HG03139 (cell line): ENCODE measurements around the gene NID2.

Source experiments
- ATAC-seq: cut with Tn5 transposase; IDR thresholded peaks from one replicate; pipeline ENCODE4 v1.9.1; 2021; ENCODE audit not compliant: unreplicated experiment

NID2 gene

DNA sequence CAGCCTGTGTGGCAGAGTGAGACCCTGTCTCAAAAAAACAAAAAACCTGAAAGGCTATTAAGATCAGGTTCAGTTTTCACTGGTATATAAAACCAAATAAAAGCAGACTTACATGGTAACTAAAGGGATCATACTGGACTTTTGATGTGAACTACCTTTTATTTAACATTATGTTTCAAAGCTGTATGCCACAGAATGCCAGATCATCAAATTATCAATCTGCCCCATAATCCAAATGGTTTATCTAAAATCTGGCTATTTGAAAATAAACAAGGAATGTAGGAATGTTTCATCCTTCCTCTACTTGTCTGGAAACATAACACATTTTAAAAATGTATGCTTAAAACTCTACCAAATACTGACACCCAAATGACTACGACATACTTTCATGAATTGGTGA, 14.2 kb downstream of the NID2 start:
- ATAC-seq = no peak

GRCh38 chr14:52053044-52053443, 15.8 kb downstream of the NID2 start:
- no peak for ATAC-seq

DNA sequence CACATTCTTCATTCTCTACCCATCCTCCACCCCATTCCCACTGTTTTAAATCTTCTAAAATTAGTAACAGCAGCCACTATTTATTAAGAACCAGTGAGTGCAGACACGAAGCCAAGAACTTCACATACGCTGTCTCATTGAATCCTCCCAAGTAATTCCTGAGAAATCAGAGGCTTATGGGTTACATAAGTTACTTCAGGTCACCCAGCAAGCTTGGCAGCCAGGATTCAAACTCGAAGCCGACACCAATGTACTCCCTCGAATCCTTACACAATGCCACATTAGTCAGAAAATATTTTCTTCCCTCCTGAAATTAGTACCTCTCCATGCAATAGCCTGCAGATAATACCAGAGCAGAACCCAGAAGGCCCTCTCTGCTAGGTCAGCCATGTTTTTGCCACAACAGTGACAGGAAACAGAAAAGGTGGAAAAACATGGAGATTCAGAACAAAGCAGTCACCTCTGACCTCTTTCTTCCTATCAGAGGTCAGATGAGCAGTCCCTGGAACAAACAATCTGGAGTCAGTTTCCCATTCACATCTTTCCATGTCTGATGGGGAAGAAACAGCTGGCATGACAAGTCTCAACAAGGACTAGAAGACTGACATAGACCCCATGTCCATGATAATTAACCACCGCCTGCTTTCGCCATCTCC, 16.4 kb downstream of the NID2 start:
- ATAC-seq = no peak

DNA sequence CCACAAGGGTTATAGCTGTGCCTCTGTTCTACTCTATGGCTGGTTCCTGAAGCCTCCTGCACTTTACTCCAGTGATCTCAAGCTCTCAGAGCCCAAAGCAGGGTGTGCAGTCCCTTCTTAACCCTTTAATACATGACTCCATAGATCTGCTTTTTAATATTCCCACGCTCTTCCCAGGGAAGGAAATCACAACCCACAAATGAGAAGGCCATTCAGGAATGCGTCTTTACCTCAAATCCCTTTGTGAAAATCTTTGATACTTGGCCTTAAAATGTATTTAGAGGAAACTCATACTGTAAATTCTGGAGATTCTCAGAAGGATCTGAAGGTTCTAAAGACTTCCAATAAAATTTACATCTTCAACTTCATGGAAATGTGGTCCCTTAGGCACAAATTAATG, 17.0 kb downstream of the NID2 start:
- ATAC-seq = no peak

DNA sequence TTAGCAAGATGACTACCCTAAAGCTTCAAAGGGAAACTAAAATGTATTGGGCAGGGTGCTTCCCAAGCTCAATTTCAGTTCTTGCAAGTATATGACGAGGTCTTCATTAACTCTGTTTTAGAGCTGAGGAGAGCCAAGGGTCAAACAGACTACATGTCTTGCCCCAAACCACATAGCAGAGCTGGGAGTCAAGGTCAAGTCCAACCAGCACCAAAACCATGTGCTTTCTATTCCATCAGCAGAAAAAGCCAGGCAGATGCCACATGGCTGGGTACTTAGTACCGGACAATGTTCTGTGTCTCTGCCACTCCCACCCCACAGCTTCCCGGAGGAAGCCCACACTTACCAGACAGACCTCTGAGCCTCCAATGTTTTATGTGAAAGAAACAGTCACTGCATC, 17.6 kb downstream of the NID2 start:
- ATAC-seq = no peak

DNA sequence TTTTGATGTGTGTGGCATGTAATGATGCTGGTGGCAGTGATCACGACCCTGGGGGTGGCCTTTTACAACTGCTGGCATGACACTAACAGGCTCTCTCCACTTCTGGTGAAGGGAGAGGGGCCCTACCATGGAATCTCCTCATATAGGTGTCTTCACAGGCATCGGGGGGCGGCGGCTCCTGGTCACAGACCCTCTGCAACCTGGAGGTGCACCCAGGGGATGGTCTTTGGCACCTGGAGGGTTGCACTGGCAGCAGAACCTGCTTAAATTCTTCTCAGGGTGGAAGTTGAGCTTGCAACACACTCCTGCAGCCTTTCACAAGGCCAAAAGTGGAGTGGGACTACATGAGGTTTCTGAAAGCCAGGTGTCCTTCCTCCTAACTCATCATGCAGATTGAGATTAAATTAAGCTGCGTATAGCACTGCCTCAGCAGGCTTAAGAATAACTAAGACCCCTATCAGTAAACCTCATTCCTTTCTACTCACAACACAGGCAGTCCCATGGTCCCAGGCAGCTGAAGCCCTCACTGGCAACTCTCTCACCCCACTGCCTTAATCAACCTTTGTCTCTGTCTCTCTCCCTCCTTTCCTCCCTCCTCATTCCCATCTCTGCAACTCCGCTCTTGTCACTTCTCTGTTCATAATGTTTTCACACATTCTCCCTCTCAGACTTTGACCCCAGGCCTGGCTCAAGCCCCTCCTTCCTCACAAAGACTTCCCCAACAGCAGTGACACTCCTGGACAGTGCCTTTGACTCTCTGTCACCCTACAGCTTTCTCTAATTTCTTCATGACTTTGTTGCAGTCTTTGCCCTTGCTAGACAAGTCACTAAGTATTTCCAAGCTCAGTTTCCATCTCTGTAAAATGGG, 18.9 kb downstream of the NID2 start:
- ATAC-seq = no peak

- ATAC-seq = no peak
These were observed 19.6 kb downstream of the NID2 start for GRCh38 chr14:52049271-52049670.

GRCh38 chr14:52048641-52049204, 20.1 kb downstream of the NID2 start:
- ATAC-seq = no peak

- ATAC-seq = no peak
These were observed 20.7 kb downstream of the NID2 start for GRCh38 chr14:52048116-52048515.

DNA sequence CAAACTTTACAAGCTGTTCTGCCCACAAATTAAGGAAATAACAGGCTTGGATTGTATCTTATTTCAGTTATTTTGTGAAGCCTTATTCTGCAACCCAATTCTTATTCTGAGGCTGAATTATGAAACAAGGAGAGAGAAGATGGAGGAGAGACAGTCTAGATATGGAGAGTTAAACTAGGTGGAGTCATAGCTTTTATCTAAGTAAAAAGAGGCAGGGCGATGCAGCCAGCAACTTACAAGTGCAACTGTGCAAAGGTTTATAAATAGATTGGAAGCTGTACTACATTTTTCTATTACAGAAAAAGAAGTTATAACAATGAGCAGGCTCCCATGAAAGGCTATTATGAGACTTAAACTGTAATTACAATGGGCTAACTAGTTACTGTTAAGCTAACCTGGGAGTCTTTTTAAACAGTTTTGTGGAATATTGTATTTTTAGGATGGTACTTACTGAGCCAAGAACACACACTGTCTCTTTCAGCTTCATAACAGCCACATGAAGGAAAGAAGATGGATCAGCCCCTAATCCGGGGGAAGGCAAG, 22.4 kb downstream of the NID2 start:
- ATAC-seq = no peak

GRCh38 chr14:52044791-52045522, 23.9 kb downstream of the NID2 start:
- no peak for ATAC-seq

GRCh38 chr14:52043690-52044089, 25.2 kb downstream of the NID2 start:
- no peak for ATAC-seq

DNA sequence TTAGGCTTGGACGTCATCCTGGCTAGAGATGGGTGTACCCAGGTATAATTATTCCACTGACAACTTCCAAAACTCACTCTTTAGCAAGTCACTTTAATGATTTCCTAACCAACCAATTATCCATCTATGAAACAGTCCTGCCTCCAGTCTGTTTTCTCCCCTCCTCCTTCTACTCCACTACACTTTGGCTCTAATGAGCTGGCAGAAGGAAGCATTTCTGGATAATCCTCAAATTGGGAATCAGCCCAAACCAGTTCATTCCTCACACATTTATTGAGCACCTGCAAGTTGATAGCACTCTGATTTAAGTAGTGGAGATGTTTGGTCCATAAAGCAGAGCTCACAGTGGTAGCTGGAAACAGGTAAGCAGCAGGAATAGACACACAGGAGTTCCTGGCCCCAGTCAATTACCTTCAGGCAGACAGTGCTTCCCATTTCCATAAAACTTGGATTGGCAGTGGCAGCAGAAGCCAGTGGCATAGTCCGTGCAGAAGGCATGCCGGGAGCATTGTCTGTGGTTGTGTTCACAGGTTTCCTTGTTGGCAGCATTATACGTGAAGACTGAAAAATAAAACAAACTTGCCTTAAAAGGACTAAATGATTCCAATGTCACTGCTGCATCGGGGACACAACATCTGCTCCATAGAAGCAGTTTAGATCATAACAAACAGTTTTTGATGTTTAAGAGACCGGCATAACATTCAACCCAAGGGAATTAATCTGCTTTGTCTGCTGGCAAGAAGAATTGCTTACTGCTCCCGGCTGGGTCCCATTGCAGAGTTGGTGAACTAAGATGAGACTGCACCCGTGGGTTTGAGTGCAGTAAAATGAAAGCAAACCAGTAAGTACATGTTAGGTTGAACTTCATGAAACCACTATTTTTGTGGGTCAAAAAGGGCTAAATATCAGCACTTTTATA, 26.2 kb downstream of the NID2 start:
- no peak for ATAC-seq

DNA sequence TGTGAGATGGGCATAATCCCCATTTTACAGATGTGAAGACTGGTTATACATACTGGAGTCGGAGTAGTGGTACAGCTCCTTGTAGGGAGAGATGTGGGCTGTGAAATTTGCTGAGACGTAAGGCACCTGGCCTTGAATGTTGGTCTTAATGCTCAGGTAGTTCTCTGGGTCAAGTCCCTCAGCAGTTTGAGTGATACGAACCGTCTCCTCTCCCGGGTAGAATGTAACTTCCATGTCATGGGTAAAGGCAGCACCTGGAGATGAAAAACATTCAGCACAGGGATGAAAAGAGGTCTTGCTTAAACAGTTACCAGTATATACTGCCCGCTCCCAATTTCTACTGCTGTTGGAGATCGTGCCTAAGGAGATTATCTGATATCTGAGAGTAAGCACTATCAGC, 28.3 kb downstream of the NID2 start:
- ATAC-seq = no peak

DNA sequence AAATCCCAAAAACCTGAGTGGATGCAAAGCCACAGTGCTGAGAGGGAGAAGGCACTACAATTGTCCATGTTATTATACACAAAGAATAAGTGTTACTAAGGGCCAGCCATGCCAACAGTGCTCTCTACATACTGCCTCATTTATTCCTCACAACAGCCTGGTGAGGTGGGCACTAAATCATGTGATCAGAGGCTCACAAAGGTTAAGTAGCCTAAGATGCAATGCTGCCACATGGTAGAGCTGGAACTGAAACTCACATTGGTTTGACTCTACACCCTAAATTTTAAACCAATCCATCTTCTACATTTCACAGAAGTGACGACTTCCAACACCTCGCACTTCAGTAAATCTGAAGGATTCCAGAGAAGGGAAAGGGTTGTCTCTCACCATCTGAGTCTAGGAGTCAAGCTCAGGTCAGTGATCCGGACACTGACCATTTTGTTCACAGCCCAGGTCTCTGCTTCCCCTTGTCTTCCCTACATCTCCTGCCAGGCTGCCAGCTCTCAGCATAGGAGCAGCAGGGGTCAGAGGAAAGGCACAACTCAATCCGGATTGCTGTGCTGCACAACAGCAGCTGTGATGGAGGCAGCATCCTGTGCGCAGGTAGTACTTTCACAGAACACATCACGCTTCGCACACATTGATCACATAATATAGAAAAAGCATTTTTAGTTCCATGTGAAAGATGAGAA, 29.6 kb downstream of the NID2 start:
- ATAC-seq = no peak

DNA sequence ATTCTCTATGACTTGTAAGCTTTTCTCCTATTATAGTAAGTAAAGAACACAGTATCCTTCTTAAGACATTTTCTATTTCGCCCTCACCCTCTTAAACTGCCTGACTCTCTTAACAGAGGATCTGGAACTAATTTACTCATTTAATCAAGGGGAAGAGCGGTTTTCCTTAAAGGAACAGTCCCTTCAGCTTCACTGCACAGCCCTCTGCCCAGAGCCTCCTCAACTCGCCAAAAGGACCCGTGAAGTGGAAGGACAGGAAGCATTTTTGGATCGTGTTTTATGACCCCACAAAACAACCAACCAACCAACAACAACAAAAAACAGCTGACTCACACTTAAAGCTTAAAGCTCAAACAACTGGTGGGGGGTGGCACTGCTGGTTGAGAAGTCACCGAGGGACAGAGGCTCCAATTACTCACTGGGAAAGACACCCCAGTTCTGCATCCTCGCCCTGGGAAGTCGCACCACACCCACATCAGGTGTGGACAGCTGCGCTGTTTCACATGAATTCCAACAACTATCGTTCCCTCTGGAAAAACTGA, 35.7 kb downstream of the NID2 start:
- ATAC-seq = no peak

DNA sequence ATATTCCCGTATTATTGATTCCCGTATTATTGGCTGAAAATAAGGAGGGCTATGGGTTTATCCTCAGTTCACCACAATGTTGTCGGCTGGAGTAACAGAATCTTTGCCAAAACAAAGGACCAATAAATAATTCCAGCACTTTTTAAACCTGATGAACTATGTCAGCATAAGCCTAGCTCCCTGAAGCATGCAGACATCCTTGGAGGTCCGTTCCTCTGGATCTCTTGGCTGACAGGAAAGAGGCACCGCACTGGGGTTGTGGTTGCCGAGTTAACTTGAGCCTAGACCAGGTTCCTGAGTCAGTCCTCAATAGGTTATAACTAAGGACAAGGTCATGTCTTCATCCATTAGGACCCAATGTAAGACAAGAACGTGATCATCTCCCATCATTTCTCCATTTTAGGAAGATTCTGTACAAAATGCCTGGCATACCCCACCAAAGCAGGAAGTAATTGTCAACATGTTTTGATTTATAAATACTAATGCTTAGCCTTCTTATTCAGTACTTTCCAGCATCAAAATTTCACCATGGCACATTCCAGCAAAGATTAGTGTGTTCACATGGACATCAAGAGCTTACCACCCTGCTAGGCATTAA, 36.6 kb downstream of the NID2 start:
- ATAC-seq = no peak

DNA sequence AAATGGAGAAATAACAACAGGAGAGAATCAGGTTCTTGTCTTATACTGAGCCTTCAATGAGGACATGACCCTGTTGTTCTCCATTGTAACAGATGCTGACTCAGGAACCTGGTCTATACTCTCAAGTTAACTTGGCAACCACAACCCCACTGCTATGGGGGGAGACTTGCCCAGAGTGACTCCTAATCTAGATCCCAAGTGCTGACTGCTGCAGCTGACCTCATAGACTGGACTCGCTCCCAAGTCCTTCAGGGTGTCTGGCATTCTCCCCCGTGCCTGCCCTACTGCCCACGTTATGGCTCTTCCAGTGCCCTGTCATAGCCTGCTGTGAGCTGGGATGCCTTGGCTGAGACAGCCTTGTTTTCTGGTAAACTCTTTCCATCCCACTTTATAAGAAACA, 37.1 kb downstream of the NID2 start:
- ATAC-seq = no peak

DNA sequence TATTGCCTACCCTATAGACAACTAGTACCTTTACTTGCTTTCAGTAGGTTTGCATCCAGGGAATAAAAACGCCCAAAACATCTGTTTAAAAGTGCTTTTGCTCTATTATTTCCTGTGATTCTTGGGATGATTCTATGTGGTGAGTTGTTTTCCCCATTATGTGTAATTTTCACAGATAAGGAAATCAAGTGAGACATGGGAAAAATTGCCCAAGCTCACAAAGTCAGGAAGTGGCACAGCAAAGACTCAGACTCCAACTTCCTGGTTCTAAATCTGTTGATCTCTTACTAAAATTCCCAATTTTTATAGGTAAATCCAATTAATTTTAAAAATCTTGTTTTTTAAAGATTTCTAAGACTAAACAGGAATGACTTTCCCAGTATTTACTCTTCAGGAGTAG, 39.0 kb downstream of the NID2 start:
- no peak for ATAC-seq
